HL-60 (cell line): ENCODE data around the gene RAB40B.

Experiments
- DNase-seq, 2 experiments: peaks; one replicate each; pipeline ENCODE4 v3.0.0-alpha.2; 2010 to 2020; ENCODE audit warnings: low read depth in 1 of 2, low spot score in 1 of 2
- H3K27ac ChIP-seq: fragments of 250-450 bp; sonication (Bioruptor Pico); replicated peaks from 2 replicates; pipeline ENCODE4 v1.5.1; 2020; ENCODE audit warnings: mild to moderate bottlenecking, moderate library complexity
- H3K27me3 ChIP-seq: fragments of 250-450 bp; sonication (Bioruptor Pico); 2 replicates; pipeline ENCODE4 v1.5.1; 2021; ENCODE audit warnings: mild to moderate bottlenecking, moderate library complexity; ENCODE audit not compliant: insufficient read depth, poor library complexity, severe bottlenecking
- H3K4me3 ChIP-seq: replicated peaks from 2 replicates; pipeline ENCODE4 v1.5.1; 2011; ENCODE audit warnings: mild to moderate bottlenecking, control low read depth, low read length; ENCODE audit not compliant: insufficient read depth
- GABPA ChIP-seq: IDR thresholded peaks from 2 replicates; pipeline ENCODE4 v1.6.1; 2012; ENCODE audit warnings: low read depth
- POLR2AphosphoS5 ChIP-seq: IDR thresholded peaks from 2 replicates; pipeline ENCODE4 v1.6.1; 2012; ENCODE audit warnings: low read depth
- REST ChIP-seq: IDR thresholded peaks from 2 replicates; pipeline ENCODE4 v1.6.1; 2012; ENCODE audit warnings: low read depth; ENCODE audit not compliant: insufficient replicate concordance
- SPI1 ChIP-seq: IDR thresholded peaks from 2 replicates; pipeline ENCODE4 v1.6.1; 2012; ENCODE audit warnings: low read depth, mild to moderate bottlenecking, borderline replicate concordance
- TF ChIP-seq, protein P1 (sequence below): IDR thresholded peaks from one replicate; pipeline ENCODE4 v1.5.1; 2011; ENCODE audit warnings: low read length, control low read depth, inconsistent platforms; ENCODE audit not compliant: insufficient read depth

RAB40B gene

DNA sequence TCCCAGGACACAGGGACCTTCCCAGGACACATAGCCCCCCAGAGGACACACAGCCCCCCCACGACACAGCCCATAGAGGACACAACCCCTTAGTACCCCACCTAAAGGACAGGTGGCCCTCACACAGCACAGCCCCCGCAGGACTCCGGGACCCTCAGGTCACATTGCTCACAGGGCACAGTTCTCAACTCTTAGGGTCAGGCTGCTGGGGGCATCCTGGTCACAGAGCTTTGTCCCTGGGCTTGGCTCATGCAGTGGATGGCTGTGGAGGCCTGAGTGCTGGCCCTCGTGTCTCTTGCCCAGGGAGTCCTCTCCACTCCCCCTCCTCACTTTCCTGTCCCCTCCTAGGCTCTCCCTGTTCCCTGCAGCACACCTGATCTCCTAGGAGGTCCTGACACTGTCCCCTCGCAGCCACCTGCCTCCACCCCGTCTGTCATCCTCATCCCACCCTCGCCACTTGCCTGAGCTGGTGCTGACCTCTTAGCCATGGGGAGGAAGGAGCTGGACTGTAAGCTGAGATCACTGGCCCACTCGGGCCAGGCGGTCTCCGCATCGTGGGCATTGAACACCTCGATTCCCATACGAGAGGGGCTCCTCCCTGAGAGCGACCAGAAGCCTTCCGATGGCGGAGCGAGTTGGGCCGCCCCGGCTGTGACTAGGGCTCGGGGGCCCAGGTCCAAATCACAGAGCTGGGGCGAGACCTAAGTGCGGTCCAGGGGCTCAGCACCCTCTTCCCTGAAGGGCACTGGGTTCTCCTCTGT, 48.8 kb downstream of the RAB40B start:
- no peak overlapping the region for H3K4me3 ChIP-seq
- H3K27me3 ChIP-seq: no peaks in the 10 kb centered on the region
- no peak overlapping the region for H3K27ac ChIP-seq
- no peak for DNase-seq
- no peak for TF ChIP-seq POLR2AphosphoS5
- TF ChIP-seq REST: no peak
- TF ChIP-seq GABPA: no peak
- TF ChIP-seq SPI1: no peak
- TF ChIP-seq, protein P1, sequence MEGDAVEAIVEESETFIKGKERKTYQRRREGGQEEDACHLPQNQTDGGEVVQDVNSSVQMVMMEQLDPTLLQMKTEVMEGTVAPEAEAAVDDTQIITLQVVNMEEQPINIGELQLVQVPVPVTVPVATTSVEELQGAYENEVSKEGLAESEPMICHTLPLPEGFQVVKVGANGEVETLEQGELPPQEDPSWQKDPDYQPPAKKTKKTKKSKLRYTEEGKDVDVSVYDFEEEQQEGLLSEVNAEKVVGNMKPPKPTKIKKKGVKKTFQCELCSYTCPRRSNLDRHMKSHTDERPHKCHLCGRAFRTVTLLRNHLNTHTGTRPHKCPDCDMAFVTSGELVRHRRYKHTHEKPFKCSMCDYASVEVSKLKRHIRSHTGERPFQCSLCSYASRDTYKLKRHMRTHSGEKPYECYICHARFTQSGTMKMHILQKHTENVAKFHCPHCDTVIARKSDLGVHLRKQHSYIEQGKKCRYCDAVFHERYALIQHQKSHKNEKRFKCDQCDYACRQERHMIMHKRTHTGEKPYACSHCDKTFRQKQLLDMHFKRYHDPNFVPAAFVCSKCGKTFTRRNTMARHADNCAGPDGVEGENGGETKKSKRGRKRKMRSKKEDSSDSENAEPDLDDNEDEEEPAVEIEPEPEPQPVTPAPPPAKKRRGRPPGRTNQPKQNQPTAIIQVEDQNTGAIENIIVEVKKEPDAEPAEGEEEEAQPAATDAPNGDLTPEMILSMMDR: no peak

DNA sequence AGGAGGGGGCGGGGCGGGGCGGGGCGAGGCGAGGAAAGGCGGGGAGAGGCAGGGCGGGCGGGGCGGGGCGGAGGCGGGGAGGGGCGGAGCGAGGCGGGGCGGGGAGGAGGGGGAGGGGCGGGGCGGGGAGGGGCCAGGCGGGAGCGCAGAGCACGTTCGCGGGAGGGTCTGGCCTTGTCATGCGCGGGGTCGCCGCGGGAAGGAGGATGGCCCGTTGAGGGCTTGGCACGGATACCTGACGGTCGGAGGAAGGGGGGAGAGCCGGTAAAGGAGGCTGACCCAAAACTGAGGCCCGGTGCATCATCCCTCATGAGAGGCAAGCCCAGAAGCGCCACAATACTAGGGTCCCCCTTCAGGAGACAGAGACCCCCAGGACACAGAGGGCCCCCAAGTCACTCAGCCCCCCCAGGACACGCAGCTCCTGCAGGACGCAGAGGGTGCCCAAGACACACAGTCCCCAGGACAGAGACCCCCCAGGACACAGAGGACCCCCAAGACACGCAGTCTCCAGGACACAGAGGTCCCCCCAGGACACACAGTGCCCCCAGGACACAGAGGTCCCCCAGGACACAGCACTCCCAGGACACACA, 49.7 kb downstream of the RAB40B start:
- H3K4me3 ChIP-seq: peak overlapping the region; percentile 47
- peak overlapping the region; percentile 52 for H3K27ac ChIP-seq
- peak; percentile 21 to 58 for DNase-seq
- no peak for TF ChIP-seq SPI1
- TF ChIP-seq POLR2AphosphoS5: no peak
- TF ChIP-seq REST: no peak
- TF ChIP-seq, protein P1: no peak
- no peak for TF ChIP-seq GABPA
- H3K27me3 ChIP-seq: no peaks in the 10 kb centered on the region

GRCh38 chr17:82648165-82648668, 50.3 kb downstream of the RAB40B start, which contains the start of gene WDR45B:
Gene WDR45B (minus strand): TSS chr17:82648444. CDS start chr17:82648340, 104 bp downstream.
- Histone ChIP-seq H3K4me3 (peak within 1 kb of the TSS; percentile 99), H3K27ac (peak within 1 kb of the TSS; percentile 75), H3K27me3 (no peaks in the 10 kb centered on the region)
- TF ChIP-seq POLR2AphosphoS5: peak; percentile 79; the same call in 1 of the 2 replicates
- no peak for TF ChIP-seq GABPA
- peak; percentile 91 to 96 for DNase-seq

DNA sequence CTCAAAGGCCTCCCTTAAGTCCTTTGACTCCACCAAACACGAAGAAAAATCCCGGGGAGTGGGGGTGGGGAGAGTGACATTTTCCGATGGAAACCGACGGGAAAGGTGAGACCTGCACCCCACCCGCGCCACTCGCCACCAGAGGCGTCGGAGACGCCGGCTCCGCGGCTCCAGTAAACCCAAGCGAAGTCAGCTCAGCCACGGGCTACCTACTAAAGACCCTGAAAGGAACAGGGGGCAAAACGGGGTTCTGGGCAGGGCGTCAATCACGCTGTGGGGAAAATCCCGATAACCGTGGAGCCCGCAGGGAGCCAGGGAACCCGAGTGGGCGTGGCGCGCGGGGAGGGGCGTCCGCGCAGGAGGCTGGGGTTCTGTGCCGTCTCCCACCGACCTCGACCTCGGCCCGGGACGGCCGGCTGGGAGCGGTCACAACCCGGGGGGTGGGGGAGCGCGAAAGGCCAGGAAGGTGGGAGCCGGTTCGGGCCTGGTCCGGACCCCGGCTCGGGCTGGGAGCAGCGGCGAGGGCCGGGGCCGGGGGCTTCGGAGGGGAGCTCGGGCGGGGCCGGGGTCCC, 50.8 kb downstream of the RAB40B start:
- H3K27ac ChIP-seq: peak overlapping the region; percentile 75
- no peaks in the 10 kb centered on the region for H3K27me3 ChIP-seq
- H3K4me3 ChIP-seq: peak overlapping the region; percentile 99
- no peak for DNase-seq
- TF ChIP-seq POLR2AphosphoS5: no peak
- TF ChIP-seq GABPA: no peak
- no peak for TF ChIP-seq SPI1
